Peyer's patch (tissue), 4 donors: ENCODE data around the gene SLC22A23.

ENCODE experiments used
- POLR2A ChIP-seq, 2 donors: fragments of 450-650 bp; IDR thresholded peaks; one replicate each; pipeline ENCODE4 v1.5.1; 2017; ENCODE audit warnings: antibody characterized with exemption in 2 of 2, mild to moderate bottlenecking in 2 of 2, moderate library complexity in 2 of 2
- TF ChIP-seq, protein P1 (sequence below), 6 experiments: fragments of 450-650 bp in 4 of 6; fragments of 200-600 bp in 2 of 6; sonication (generic) in 1 of 6; IDR thresholded peaks; one replicate each; pipeline ENCODE4 v1.5.1; 2017 to 2019; ENCODE audit warnings: antibody characterized with exemption in 6 of 6, mild to moderate bottlenecking in 3 of 6, moderate library complexity in 1 of 6

DNA sequence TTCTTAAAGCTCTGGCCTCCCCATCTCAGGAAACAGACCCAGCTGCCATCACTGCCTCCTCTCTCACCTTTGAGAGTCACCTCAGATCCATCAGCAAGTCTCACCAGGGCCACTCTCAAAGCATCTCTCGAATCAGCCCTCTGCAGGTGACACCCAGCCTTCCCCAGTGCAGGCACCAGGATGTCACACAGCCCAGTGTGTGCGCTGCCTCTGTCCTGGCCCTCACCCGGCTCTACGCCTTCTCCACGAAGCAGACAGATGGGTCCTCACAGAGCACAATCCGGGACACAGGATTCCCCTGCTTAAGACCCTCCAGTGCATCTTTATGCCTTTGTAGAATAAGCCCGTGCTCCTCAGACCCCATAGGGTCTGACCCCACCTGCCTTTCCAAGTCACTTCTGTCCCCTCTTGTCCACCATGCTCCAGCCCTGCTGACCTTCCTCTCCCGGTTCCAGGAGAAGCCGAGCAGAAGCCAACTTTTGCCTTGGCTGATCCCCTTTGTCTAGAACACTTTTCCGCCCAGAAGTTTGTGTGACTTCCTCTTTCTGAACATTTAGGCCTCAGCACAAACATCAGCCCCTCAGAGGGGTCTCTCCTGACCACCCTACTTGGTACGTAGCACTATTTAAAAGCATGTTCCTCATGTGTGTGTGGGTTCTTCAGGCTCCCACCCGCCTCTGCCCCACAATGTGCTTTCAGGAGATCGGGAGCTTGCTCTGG is 137.9 kb downstream of the SLC22A23 start:
- TF ChIP-seq, protein P1, sequence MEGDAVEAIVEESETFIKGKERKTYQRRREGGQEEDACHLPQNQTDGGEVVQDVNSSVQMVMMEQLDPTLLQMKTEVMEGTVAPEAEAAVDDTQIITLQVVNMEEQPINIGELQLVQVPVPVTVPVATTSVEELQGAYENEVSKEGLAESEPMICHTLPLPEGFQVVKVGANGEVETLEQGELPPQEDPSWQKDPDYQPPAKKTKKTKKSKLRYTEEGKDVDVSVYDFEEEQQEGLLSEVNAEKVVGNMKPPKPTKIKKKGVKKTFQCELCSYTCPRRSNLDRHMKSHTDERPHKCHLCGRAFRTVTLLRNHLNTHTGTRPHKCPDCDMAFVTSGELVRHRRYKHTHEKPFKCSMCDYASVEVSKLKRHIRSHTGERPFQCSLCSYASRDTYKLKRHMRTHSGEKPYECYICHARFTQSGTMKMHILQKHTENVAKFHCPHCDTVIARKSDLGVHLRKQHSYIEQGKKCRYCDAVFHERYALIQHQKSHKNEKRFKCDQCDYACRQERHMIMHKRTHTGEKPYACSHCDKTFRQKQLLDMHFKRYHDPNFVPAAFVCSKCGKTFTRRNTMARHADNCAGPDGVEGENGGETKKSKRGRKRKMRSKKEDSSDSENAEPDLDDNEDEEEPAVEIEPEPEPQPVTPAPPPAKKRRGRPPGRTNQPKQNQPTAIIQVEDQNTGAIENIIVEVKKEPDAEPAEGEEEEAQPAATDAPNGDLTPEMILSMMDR (IDR thresholded peaks at IDR 0.05): no peak
- TF ChIP-seq POLR2A (IDR thresholded peaks at IDR 0.05): no peak
